ENCODE results near the gene TMEM30A. TPM values are rescaled to one million over a fixed set of nuclear protein-coding genes. Genes with fewer than 3 reads are reported as not detected.
A peak's percentile ranks its signal among the peaks of the same experiment; 100 is the strongest.

TMEM30A gene
- total RNA-seq, 1 experiment from 2014 or later, result 65.2 TPM

- Mint-ChIP-seq H3K27ac (peak overlapping the region in 1 of 3 experiments; percentile 33; a peak in 1 of 7 replicates), H3K9me3 (no peaks in the 10 kb centered on the region; a peak in 2 of 5 replicates), H3K27me3 (ENCODE audit: low read depth) (peaks cover 96% of the 10 kb centered on the region), H3K4me3 (peak overlapping the region; percentile 77 to 92), H3K4me1 (peaks cover 55 to 62% of the 10 kb centered on the region in 2 experiments), H3K36me3 (ENCODE audit: insufficient read depth in 1 of 3, low read depth in 3 of 3) (no peaks in the 10 kb centered on the region; a peak in 1 of 7 replicates)
- peaks cover 58% of the 10 kb centered on the region for H3K27me3 ChIP-seq (ENCODE audit: insufficient read depth, low read length)
- no peaks in the 10 kb centered on the region for H3K79me2 ChIP-seq (ENCODE audit: insufficient read depth, low read length)
- H3T11ph ChIP-seq (ENCODE audit: low read length), result no peak overlapping the region
- H4K91ac ChIP-seq (ENCODE audit: insufficient read length, low read depth, low read length), result no peak overlapping the region
- no CpG with 5 or more reads among the region's 47 CpGs for WGBS (ENCODE audit: extremely low coverage, insufficient read length, low lambda C conversion rate)
- H3K4me1 ChIP-seq (ENCODE audit: insufficient read depth, low read length), result no peaks in the 10 kb centered on the region
- H3K4me2 ChIP-seq (ENCODE audit: insufficient read depth, insufficient read length, low read length), result peak overlapping the region; percentile 97
- H3K9me3 ChIP-seq (ENCODE audit: control insufficient read depth, low read depth, low read length), result no peaks in the 10 kb centered on the region
- H2BK12ac ChIP-seq (ENCODE audit: insufficient read length, low read depth, low read length), result no peak overlapping the region
- H3K23me2 ChIP-seq (ENCODE audit: insufficient read length, low read depth, low read length, poor library complexity, severe bottlenecking), result peaks cover 47% of the 10 kb centered on the region
- H4K20me1 ChIP-seq (ENCODE audit: control insufficient read depth, insufficient read depth, insufficient read length), result no peaks in the 10 kb centered on the region
- no peak overlapping the region for H3K23ac ChIP-seq (ENCODE audit: insufficient read length, low read depth, low read length)
- no peak overlapping the region for H3K9ac ChIP-seq (ENCODE audit: extremely low read depth, insufficient read length, low read length)
- H3K56ac ChIP-seq (ENCODE audit: insufficient read length, low read depth, low read length), result no peak overlapping the region
- no peak overlapping the region for H4K8ac ChIP-seq (replicated peaks; ENCODE audit: insufficient read length, low read depth, low read length)
- no peak overlapping the region for H2BK20ac ChIP-seq (ENCODE audit: low read depth, low read length, poor library complexity, severe bottlenecking)
- no peak overlapping the region for H2AK5ac ChIP-seq (ENCODE audit: insufficient read length, low read length)
- H3K14ac ChIP-seq (ENCODE audit: insufficient read depth, low read length), result no peak overlapping the region
- no peak overlapping the region for H2BK5ac ChIP-seq (ENCODE audit: insufficient read length, low read length)
- H3K4ac ChIP-seq (ENCODE audit: low read depth, low read length), result no peak overlapping the region
- no peaks in the 10 kb centered on the region for H3K79me1 ChIP-seq (ENCODE audit: insufficient read depth, low read depth, low read length, poor library complexity, severe bottlenecking)
- no peak overlapping the region for H2BK120ac ChIP-seq (ENCODE audit: low read depth, low read length, poor library complexity, severe bottlenecking)
- peak overlapping the region; percentile 32 for H2AFZ ChIP-seq (ENCODE audit: low read length)
- H4K5ac ChIP-seq (ENCODE audit: insufficient read length, low read depth, low read length), result no peak overlapping the region
- DNase-seq, result peak; percentile 41
- no peak overlapping the region for H3K27ac ChIP-seq (ENCODE audit: insufficient read length, low read depth, low read length)
- TF ChIP-seq CTCF (conservative IDR thresholded peaks at IDR 0.05), result no peak
- H3K18ac ChIP-seq (ENCODE audit: insufficient read length, low read depth, low read length), result no peak overlapping the region
- no peak overlapping the region for H2BK15ac ChIP-seq (ENCODE audit: low read depth, low read length)
Observed at GRCh38 chr6:75204959-75205775, 79.4 kb downstream of the TMEM30A start.
